Left ventricle myocardium inferior (tissue), 1 donor: ENCODE data around the gene MAJIN. TPM values are rescaled to one million over a fixed set of nuclear protein-coding genes. Genes with fewer than 3 reads are reported as not detected.

Experiments used
- DNase-seq: peaks from one replicate; pipeline ENCODE4 v3.0.0-alpha.2; 2020
- H3K27ac ChIP-seq: fragments of 200-600 bp; replicated peaks from 2 replicates; pipeline ENCODE4 v1.8.0; 2021
- H3K27me3 ChIP-seq: fragments of 200-600 bp; 2 replicates; pipeline ENCODE4 v1.8.0; 2021; ENCODE audit warnings: low read depth
- H3K36me3 ChIP-seq: fragments of 200-600 bp; 2 replicates; pipeline ENCODE4 v1.8.0; 2021
- H3K4me1 ChIP-seq: fragments of 200-600 bp; 2 replicates; pipeline ENCODE4 v1.8.0; 2021
- H3K4me3 ChIP-seq: fragments of 200-600 bp; 2 replicates; pipeline ENCODE4 v1.8.0; 2021; ENCODE audit warnings: mild to moderate bottlenecking, moderate library complexity
- H3K9me3 ChIP-seq: fragments of 200-600 bp; replicated peaks from 2 replicates; pipeline ENCODE4 v1.8.0; 2021
- CTCF ChIP-seq: fragments of 200-600 bp; IDR thresholded peaks from 2 replicates; pipeline ENCODE4 v1.8.0; 2021; ENCODE audit warnings: antibody characterized with exemption, mild to moderate bottlenecking, borderline replicate concordance
- intact Hi-C: fragments of 100-400 bp; cut with micrococcal nuclease; formaldehyde crosslinking; loops from one replicate; pipeline ENCODE4 v1.11.0; 2022
- total RNA-seq: library from RNA; stranded (reverse); fragmentation: NEBNext Ultra II Directional; extraction: Animal tissue kit (Norgen Biotek cat#: 25700); gene quantifications from one replicate; pipeline ENCODE4 v1.2.1, GENCODE V29; 2021
- donor health status: DM: no; HTN: yes; CAD: no; lungs with severe emphysema.

MAJIN gene
- total RNA-seq, 1 donor from 2014 or later = not detected

DNA sequence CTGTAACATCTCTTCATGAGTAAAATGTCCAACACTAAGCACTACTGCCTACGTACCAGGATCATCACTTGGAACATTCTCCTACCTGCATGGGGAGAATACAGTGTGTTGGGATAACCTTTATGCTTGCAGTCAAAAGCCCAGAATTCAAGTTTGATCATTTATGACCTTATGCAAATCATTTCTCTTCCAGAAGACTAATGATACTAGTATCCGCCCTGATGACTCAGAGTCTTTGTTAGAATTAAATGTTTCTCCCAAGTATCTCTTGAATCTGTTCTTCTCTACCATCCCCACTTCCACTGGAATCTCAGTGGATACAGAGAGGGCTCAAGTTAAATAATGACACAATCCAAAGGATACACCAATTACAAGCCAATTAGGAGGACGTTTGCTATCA, 12.4 kb downstream of the MAJIN start:
- no peaks in the 10 kb centered on the region for H3K36me3 ChIP-seq
- H3K27me3 ChIP-seq = peaks cover 29% of the 10 kb centered on the region
- no peaks in the 10 kb centered on the region for H3K4me1 ChIP-seq
- no peak overlapping the region for H3K4me3 ChIP-seq
- intact Hi-C loops = no loop called here
- H3K9me3 ChIP-seq = no peaks in the 10 kb centered on the region
- DNase-seq = no peak
- no peak for TF ChIP-seq CTCF
- H3K27ac ChIP-seq = no peak overlapping the region

DNA sequence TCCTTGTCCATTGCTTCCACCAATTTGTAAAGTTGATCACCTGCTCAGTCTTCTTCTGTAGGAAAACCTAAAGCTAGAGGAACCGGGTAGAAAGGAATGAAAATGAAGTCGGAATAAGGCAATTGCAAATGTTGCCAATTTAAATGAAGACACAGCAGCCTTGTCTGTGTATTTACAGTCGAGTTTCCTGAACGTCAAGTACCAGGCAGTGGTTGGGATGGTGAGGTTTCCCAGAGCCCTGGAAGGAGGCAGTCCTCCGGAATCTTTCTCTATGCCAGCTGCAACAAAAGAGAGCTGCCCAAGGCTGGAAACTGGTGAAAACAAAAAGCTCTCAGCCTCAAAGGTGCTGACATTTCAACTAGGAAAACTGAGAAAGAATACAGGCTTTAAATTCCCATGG, 17.7 kb downstream of the MAJIN start:
- Histone ChIP-seq H3K27ac (no peak overlapping the region), H3K9me3 (no peaks in the 10 kb centered on the region), H3K4me3 (no peak overlapping the region), H3K27me3 (peaks cover 31% of the 10 kb centered on the region), H3K4me1 (no peaks in the 10 kb centered on the region), H3K36me3 (no peaks in the 10 kb centered on the region)
- intact Hi-C loops = no loop called here
- no peak for TF ChIP-seq CTCF
- no peak for DNase-seq

DNA sequence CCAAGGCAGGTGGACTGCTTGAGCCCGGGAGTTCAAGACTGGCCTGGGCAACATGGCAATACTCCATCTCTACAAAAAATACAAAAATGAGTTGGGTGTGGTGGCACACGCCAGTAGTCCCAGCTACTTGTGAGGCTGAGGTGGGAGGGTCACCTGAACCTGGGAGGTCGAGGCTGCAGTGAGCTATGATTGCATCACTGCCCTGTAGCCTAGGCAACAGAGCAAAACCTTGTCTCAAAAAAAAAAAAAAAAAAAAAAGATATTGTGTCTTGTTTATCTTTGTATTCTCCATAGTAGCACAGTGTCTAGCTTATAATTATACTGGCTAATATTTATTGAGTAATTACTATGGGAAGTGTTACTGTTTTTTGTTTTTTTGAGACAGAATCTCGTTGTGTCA, 20.4 kb downstream of the MAJIN start:
- H3K27me3 ChIP-seq = peaks cover 16% of the 10 kb centered on the region
- DNase-seq = no peak
- no peak overlapping the region for H3K27ac ChIP-seq
- H3K4me3 ChIP-seq = no peak overlapping the region
- no peaks in the 10 kb centered on the region for H3K4me1 ChIP-seq
- no peaks in the 10 kb centered on the region for H3K36me3 ChIP-seq
- H3K9me3 ChIP-seq = no peaks in the 10 kb centered on the region
- no peak for TF ChIP-seq CTCF
- intact Hi-C loops = no loop called here

GRCh38 chr11:64947208-64947814, 24.6 kb downstream of the MAJIN start:
- intact Hi-C loops = no loop called here

DNA sequence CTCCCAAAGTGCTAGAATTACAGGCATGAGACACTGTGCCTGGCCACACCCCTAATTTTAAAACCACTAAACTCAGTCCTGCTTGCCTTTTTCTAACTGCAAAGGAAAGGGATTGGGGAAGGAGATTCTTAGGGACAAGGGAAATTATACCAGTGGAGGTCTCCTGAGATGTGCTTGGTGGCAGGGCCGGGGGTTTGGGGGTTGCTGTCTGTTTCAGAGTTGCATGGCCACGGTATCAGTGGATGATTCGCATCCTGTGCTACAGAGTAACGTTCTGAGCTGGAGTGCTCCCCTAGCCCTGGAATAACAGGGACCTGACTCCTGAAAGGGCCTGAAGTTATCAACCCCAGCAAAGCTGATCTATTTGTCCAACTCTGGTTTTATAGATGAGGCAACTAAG, 35.4 kb downstream of the MAJIN start:
- peaks cover 28% of the 10 kb centered on the region for H3K36me3 ChIP-seq
- intact Hi-C loops = no loop called here
- no peak for DNase-seq
- H3K9me3 ChIP-seq = no peaks in the 10 kb centered on the region
- no peaks in the 10 kb centered on the region for H3K27me3 ChIP-seq
- no peaks in the 10 kb centered on the region for H3K4me1 ChIP-seq
- no peak for TF ChIP-seq CTCF
- H3K27ac ChIP-seq = no peak overlapping the region
- H3K4me3 ChIP-seq = no peak overlapping the region

More at GRCh38 chr11:64947208-64947814, 24.6 kb downstream of the MAJIN start:
- no peak for DNase-seq
- H3K36me3 ChIP-seq = no peaks in the 10 kb centered on the region
- no peaks in the 10 kb centered on the region for H3K9me3 ChIP-seq
- peaks cover 4% of the 10 kb centered on the region for H3K27me3 ChIP-seq
- H3K27ac ChIP-seq = no peak overlapping the region
- TF ChIP-seq CTCF = peak; percentile 16
- H3K4me1 ChIP-seq = no peaks in the 10 kb centered on the region
- no peak overlapping the region for H3K4me3 ChIP-seq
